GM19239 (cell line): ENCODE data around the gene STT3B.

Experiments used
- DNase-seq: peaks from one replicate; pipeline ENCODE4 v3.0.0; 2011; ENCODE audit warnings: low spot score; ENCODE audit not compliant: insufficient read length
- FAIRE-seq: peaks from 2 replicates; lab custom pipeline; 2011; peaks lifted over from hg19 to GRCh38; lab: Jason Lieb, UNC

Gene STT3B

GRCh38 chr3:31546162-31546561 is 13.4 kb downstream of the STT3B start:
- DNase-seq (no peak), FAIRE-seq (no peak)

- DNase-seq (no peak), FAIRE-seq (no peak)
Measured at GRCh38 chr3:31546725-31547124, 14.0 kb downstream of the STT3B start.

- DNase-seq (no peak), FAIRE-seq (peak; percentile 58)
Measured at GRCh38 chr3:31550452-31551251, 17.9 kb downstream of the STT3B start.

GRCh38 chr3:31551646-31552045 is 18.9 kb downstream of the STT3B start:
- DNase-seq (no peak), FAIRE-seq (no peak)

GRCh38 chr3:31552103-31552502 is 19.4 kb downstream of the STT3B start:
- FAIRE-seq = peak; percentile 21
- no peak for DNase-seq

- FAIRE-seq = no peak
- DNase-seq = no peak
Measured at GRCh38 chr3:31553258-31553657, 20.5 kb downstream of the STT3B start.

DNA sequence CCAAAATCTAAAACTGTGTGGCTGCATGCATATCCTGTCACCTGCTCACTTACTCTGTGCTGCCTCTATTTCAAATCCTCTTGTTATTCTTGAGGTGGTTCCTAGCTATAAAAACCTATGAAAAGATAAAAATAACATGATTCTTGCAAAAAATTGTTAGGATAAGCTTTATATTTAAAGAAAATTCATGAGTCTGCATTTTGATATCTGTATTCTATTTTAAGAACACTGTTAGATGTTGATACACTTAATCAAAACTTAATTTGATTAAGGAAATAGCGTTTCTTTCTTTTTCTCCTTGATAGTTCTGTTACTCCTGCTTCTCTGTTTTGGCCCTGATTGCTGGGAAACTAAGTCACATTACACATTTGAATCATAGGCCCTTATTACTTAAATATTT is 22.5 kb downstream of the STT3B start:
- FAIRE-seq (peak; percentile 35), DNase-seq (no peak)

DNA sequence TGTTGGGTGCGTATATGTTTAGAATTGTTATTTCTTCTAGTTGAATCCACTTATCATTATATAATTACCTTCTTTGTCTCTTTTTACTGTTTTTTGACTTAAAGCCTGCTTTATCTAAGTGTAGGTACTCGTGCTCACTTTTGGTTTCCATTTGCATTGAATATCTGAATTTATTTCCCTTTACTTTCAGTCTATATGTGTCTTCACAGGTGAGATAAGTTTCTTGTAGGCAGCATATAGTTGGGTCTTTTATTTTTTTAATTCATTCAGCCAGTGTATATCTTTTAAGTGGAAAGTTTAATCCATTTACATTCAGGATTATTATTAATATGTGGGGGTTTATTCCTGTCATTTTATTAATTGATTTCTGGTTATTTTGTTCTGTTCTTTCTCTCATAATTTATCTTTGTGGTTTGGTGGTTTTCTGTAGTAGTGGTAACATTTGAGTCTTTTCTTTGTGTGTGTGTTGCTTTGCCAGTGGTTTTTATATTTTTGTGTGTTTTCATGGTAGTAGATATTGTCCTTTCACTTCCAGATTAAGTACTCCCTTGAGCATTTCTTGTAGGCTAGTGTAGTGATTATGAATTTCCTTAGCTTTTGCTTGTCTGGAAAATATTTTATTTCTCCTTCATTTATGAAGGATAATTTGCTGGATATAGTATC is 27.3 kb downstream of the STT3B start:
- FAIRE-seq = no peak
- no peak for DNase-seq

- DNase-seq = no peak
- no peak for FAIRE-seq
Measured at GRCh38 chr3:31561891-31562290, 29.2 kb downstream of the STT3B start.

- DNase-seq = no peak
- no peak for FAIRE-seq
Measured at GRCh38 chr3:31562525-31562924, 29.8 kb downstream of the STT3B start.

GRCh38 chr3:31565288-31565687 is 32.6 kb downstream of the STT3B start:
- DNase-seq = no peak
- peak; percentile 33 for FAIRE-seq

DNA sequence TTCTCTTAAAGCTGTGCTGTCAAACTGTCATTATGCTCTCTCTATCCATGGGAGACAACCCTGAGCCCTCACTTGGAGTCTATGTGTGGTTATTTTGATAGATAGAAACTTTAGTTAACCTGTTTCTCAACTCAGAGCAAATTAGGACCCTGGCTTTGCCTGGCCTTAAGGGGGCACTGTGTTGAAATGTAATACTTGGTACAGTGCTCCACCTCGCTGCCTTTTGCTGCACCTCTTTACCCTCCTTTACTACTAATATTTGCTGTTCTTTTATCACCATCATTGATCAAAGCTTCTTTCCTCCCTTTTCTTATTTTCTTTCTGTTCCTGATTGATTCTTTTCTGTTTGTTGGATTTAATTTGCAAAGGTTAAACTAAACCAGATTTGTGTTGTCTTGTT is 34.3 kb downstream of the STT3B start:
- FAIRE-seq (no peak), DNase-seq (no peak)

DNA sequence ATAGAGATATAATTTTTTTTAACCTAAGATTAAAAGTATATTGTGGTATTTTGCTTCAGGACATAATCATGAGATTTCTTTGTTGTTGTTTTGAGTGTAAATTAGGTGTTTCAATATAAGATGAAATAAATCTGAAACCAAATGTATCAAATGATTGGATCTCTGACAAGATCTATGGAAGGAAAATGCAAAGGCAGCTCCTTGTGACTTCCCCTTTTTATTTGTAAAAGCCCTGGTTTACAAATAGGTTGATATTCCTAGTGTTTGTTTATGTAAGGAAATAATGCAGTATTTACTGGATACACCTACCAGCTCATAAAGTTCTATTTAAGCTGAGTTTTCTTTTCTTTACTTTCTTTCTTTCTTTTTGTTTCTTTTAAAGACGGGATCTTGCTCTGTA is 35.9 kb downstream of the STT3B start:
- DNase-seq (no peak), FAIRE-seq (no peak)

GRCh38 chr3:31571325-31571724 is 38.6 kb downstream of the STT3B start:
- no peak for FAIRE-seq
- no peak for DNase-seq

DNA sequence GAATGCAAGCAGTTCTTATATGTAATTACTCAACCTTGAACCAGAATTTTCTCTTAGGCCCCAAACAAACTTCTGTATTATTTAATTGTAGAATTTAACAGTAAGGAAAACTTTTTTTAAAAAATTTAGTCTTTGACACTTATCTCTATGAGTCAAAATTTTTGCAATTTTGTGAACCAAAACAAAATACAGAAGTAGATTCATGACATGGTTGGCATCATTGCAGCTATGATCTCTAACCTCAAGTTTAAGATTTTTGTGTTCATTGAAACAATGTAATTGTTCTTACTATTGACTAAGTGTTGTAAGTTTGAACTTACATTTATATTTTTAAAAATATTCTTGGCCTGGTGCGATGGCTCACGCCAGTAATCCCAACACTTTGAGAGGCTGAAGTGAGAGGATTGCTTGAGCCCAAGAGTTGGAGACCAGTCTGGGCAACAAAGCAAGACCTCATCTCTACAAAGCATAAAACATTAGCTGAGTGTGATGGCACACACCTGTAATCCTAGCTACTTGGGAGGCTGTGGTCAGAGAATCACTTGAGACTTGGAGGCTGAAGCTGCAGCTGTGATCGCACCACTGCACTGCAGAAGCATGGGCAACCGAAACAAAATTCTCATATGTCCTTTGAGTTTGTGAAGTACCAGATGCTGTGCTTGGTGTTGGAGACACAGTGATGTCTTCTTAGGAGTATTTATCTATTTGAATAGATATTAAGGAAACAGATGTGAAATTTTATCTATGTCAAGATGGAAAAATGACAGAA is 39.7 kb downstream of the STT3B start:
- DNase-seq (no peak), FAIRE-seq (peak; percentile 42)

GRCh38 chr3:31573036-31573779 is 40.5 kb downstream of the STT3B start:
- peak; percentile 40 for FAIRE-seq
- DNase-seq = no peak

DNA sequence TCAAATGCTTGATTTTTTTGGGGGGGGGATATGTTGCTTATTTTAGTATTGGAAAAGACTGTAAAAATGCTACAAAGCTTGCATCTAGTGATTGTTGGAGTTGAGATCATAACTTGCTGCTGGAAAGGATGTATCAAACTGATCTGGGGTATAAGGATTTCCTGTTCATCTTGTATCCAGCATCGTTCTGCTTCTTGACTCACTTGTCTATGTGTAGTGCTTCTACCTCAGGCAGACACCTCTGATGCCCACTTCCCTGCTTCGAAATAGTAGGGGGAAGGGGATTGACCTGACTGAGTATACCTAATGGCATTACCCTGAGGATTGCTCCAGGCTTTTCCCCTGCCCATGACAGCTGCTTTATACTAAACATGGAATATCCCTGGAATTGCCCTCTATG is 42.7 kb downstream of the STT3B start:
- FAIRE-seq = peak; percentile 33
- no peak for DNase-seq

- FAIRE-seq = no peak
- no peak for DNase-seq
Measured at GRCh38 chr3:31576521-31576920, 43.8 kb downstream of the STT3B start.

- FAIRE-seq (no peak), DNase-seq (no peak)
Measured at GRCh38 chr3:31577232-31577631, 44.5 kb downstream of the STT3B start.

GRCh38 chr3:31579828-31580227 is 47.1 kb downstream of the STT3B start:
- FAIRE-seq (no peak), DNase-seq (no peak)
